Measurements from ENCODE around the gene FKBP6.

GRCh38 chr7:73351447-73352167, 23.6 kb downstream of the FKBP6 start:
- TF ChIP-seq CTCF (tag by site-specific recombination; IDR thresholded peaks at IDR 0.05) (no peak), ZNF513 (tag by site-specific recombination; IDR thresholded peaks at IDR 0.05) (no peak)

Measured in HEK293 (cell line).